ENCODE results near the gene ICAM2. TPM values are rescaled to one million over a fixed set of nuclear protein-coding genes. Genes with fewer than 3 reads are reported as not detected.

The ICAM2 gene
- total RNA-seq, 4 donors from 2014 or later = 22.4 to 75.1 (median 58.1) TPM

GRCh38 chr17:63991611-63992010 is 28.8 kb downstream of the ICAM2 start:
- H3K4me1 ChIP-seq = peaks cover 15 to 33% (median 29%) of the 10 kb centered on the region in 4 donors
- H3K4me3 ChIP-seq = no peak overlapping the region
- H3K9me3 ChIP-seq = no peaks in the 10 kb centered on the region
- intact Hi-C loops (cut with DNase I) = no loop called here
- peaks cover 0 to 60% (median 0%) of the 10 kb centered on the region in 4 donors for H3K27me3 ChIP-seq
- H3K36me3 ChIP-seq = no peaks in the 10 kb centered on the region
- TF ChIP-seq, protein P1, sequence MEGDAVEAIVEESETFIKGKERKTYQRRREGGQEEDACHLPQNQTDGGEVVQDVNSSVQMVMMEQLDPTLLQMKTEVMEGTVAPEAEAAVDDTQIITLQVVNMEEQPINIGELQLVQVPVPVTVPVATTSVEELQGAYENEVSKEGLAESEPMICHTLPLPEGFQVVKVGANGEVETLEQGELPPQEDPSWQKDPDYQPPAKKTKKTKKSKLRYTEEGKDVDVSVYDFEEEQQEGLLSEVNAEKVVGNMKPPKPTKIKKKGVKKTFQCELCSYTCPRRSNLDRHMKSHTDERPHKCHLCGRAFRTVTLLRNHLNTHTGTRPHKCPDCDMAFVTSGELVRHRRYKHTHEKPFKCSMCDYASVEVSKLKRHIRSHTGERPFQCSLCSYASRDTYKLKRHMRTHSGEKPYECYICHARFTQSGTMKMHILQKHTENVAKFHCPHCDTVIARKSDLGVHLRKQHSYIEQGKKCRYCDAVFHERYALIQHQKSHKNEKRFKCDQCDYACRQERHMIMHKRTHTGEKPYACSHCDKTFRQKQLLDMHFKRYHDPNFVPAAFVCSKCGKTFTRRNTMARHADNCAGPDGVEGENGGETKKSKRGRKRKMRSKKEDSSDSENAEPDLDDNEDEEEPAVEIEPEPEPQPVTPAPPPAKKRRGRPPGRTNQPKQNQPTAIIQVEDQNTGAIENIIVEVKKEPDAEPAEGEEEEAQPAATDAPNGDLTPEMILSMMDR (IDR thresholded peaks at IDR 0.05) = no peak
- no peak overlapping the region for H3K27ac ChIP-seq (replicated peaks in 1 of 4)
- DNase-seq (ENCODE audit: extremely low spot score) = no peak
- 83% methylated on average over 11 of the region's 11 CpGs for WGBS

DNA sequence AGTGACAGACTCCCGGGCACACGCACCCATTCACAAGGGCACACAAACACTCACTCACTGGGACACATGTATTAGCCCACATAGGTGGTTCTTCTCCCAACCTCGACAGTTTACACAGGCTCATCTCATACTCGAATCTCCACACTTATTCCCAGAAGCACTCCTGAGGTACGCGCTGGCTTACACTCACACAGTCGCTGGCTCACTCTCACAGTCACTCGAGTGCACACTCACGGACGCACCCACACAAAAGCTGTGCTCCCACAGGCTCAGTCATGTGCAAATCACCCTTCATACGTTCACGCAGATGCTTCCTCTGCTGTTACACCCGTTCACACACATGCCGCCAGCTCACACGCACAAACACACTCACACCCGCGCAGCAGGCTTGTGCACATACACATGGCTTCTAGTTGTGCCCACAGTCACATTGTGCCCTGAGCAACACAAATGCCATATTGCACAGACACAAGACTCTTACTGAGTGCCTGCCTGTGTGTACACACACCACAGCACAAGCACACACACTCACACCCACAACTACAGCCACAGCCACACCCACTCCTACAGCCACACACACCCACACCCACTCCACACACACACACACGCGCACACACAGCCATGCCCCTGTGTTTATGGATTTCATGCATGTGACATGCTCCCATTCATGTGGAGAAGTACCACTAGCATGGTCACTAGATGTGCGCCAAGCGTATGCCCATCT is 30.6 kb downstream of the ICAM2 start:
- DNase-seq (ENCODE audit: extremely low spot score) = no peak
- Histone ChIP-seq H3K4me1 (peaks cover 25 to 43% (median 42%) of the 10 kb centered on the region in 4 donors), H3K9me3 (no peaks in the 10 kb centered on the region), H3K36me3 (no peaks in the 10 kb centered on the region), H3K27me3 (peaks cover 0 to 53% (median 0%) of the 10 kb centered on the region in 4 donors), H3K4me3 (no peak overlapping the region), H3K27ac (replicated peaks in 1 of 4) (no peak overlapping the region)
- TF ChIP-seq, protein P1 (IDR thresholded peaks at IDR 0.05) = no peak
- TF ChIP-seq EP300 (IDR thresholded peaks at IDR 0.05) (no peak), POLR2A (IDR thresholded peaks at IDR 0.05; ENCODE audit: low read depth) (no peak), POLR2AphosphoS5 (IDR thresholded peaks at IDR 0.05) (no peak)
- WGBS = 82% methylated on average over 21 of the region's 21 CpGs
- intact Hi-C loops (cut with DNase I) = no loop called here

- TF ChIP-seq, protein P1 (IDR thresholded peaks at IDR 0.05) = no peak
- TF ChIP-seq EP300 (IDR thresholded peaks at IDR 0.05) (no peak), POLR2A (IDR thresholded peaks at IDR 0.05; ENCODE audit: low read depth) (no peak), POLR2AphosphoS5 (IDR thresholded peaks at IDR 0.05) (no peak)
- DNase-seq (ENCODE audit: extremely low spot score) = no peak
- no peak overlapping the region for H3K27ac ChIP-seq (replicated peaks in 1 of 4)
- WGBS = 67% methylated on average over 20 of the region's 35 CpGs
- H3K9me3 ChIP-seq = no peaks in the 10 kb centered on the region
- intact Hi-C loops (cut with DNase I) = no loop called here
- H3K27me3 ChIP-seq = peaks cover 0 to 53% (median 0%) of the 10 kb centered on the region in 4 donors
- H3K36me3 ChIP-seq = no peaks in the 10 kb centered on the region
- no peak overlapping the region for H3K4me3 ChIP-seq
- H3K4me1 ChIP-seq = peaks cover 33 to 51% (median 50%) of the 10 kb centered on the region in 4 donors
Measured at GRCh38 chr17:63988741-63989621, 31.5 kb downstream of the ICAM2 start.

DNA sequence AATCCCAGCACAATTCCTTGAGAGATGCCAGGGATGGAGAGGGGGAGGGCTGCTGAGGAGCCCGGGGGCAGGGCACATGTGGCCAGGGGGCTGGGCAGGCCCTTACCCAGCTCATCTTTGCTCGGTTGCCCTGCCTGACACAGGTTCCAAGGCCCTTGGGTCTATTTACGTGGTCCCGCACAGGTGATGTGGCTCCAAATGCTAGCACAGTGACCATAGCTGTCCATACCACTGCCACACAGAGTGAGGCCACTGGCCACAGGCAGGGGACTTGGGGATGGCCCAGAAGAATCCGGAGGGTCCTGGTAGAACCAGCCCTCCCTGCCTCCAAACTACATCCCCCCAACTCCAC is 32.3 kb downstream of the ICAM2 start:
- Histone ChIP-seq H3K36me3 (no peaks in the 10 kb centered on the region), H3K27me3 (peaks cover 0 to 47% (median 0%) of the 10 kb centered on the region in 4 donors), H3K27ac (replicated peaks in 1 of 4) (no peak overlapping the region), H3K4me1 (peaks cover 42 to 60% (median 58%) of the 10 kb centered on the region in 4 donors), H3K4me3 (no peak overlapping the region), H3K9me3 (no peaks in the 10 kb centered on the region)
- intact Hi-C loops (cut with DNase I) = no loop called here
- 80% methylated on average over 1 of the region's 5 CpGs for WGBS
- DNase-seq (ENCODE audit: extremely low spot score) = no peak
- TF ChIP-seq POLR2A (IDR thresholded peaks at IDR 0.05; ENCODE audit: low read depth) = no peak
- no peak for TF ChIP-seq EP300 (IDR thresholded peaks at IDR 0.05)
- TF ChIP-seq, protein P1 (IDR thresholded peaks at IDR 0.05) = no peak
- TF ChIP-seq POLR2AphosphoS5 (IDR thresholded peaks at IDR 0.05) = no peak

All from esophagus muscularis mucosa (tissue), 4 donors.